NCI-H2081 treated with DMSO at 0.1 percent for 48 hours (cell line): ENCODE results near the gene CEP68.
A peak's percentile ranks its signal among the peaks of the same experiment; 100 is the strongest.
"Not testable (repeated sequence)": the region's sequence is repeated elsewhere in the genome, so short reads cannot be mapped to it uniquely, and the experiment has no call there.

Source experiments
- DNase-seq: peaks from one replicate; lab custom pipeline; 2025; lab: John Stamatoyannopoulos, UW

The CEP68 gene

DNA sequence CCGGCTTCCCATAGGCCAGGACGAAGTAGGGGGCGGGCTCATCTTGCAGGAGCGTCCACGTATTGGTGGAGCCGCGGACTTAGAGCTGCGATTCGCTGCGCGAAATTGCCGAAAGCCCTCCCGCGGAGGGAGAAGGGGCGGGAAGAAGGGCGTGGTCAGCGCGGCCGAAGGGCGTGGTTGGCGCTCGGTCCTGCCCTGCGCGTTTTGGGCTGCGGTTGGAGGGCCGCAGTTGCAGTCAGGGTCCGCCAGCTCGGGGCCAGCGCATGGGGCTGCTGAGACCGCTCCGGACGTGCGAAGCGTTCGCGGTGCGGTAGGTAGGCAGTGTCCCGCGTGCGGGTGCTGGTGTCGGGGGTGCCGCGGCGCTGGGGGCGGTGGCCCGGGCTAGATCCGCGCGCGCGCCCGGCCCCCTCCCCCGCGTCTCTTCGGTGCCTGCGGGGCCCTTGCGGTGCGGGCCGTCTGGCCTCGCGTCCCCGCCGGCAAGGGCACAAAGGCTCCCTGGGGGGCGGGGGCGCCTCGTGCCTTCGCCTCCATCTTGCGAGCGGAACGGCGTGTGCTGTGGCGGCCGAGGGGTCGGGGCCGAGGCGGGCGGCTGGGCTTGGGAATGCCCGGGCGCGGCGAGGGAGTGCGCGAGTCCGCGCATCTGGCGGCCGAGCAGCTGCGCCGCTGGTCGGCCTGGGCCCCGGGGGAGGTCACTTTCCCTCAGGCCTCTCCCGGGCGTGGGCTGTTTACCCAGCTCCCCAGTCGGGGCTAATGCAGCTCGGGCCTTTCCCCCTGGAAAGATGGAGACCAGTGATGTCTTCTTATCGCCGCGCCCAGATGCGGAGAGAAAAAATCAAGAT is at the start of gene CEP68:
TSS of gene CEP68 (plus strand) at position 202 of the 839 bp plus-strand sequence. CDS start 13,029 bp downstream, outside the sequence.
- DNase-seq: peak; percentile 83

- no peak for DNase-seq
Measured at GRCh38 chr2:65013776-65014175, 42.4 kb upstream of the CEP68 start.

DNA sequence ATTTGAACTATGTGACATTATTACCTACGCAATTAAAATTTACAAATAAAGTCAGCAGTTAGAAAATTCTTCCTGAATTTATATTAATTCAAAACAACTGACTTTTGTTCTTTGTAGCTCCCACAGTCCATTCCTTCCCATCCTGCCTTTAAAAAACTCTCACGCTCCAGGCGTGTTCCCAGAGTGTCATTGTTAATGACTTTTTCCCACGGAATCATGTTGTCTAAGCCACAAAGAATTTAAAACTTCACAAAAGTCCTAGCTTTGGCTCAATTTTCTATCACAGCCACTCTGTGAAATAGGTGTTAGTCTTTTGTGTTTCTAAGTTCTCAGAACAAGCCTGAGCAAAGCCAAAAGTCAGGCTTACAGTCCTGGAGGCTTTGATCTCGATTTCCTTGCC is 40.5 kb upstream of the CEP68 start:
- DNase-seq: no peak

DNA sequence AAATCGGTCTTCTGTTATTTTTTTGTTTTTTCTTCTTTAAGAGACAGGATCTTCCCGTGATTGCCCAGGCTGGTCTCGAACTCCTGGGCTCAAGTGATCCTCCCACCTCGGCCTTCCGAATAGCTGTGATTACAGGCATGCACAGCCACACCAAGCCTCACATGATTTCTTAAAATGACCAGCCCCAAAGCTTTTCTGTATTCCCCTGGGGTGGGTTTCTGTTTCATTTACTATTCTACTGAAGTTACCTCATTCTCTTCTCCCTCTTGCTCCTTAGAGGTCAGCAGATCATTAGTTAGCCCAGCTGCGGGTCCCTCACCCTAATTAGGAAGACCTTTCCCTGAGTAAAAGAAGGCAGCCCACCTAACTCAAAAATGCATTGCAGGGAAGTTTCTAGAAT is 39.4 kb upstream of the CEP68 start:
- no peak for DNase-seq

DNA sequence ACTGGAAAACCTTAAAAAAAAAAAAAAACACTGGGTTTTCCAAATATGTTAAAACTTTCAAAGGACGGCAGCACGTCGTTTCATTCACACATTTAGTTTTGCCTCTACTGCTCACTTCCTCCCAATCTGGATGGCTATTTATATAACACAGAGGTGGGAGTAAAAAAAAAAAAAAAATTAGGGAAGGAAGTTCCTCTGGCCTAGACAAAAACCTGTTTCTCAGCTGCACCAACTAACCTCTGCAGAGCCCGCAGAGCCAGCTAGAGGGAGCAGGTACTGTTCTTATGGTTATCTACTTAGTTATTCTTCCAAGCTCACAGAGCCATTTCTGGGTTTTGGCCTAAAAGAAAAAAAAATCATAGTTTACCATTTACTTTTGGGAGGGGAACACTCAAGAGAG is 38.9 kb upstream of the CEP68 start:
- no peak for DNase-seq

DNA sequence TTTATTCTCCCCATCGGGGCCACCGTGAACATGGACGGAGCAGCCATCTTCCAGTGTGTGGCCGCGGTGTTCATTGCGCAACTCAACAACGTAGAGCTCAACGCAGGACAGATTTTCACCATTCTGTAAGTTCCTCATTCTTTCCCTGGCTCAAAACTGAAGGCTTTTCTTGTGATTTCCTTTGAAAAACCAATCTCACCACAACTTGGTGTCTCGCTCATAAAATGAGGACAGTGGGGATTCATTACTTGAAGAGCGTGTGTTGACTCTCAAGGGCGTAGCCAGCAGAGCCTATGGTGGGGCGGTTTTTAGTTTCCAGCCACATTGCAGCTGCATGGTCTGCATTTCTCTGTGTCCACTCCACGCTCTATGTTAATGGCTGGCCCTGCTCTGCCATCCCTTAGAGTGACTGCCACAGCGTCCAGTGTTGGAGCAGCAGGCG is 38.1 kb upstream of the CEP68 start:
- no peak for DNase-seq

DNA sequence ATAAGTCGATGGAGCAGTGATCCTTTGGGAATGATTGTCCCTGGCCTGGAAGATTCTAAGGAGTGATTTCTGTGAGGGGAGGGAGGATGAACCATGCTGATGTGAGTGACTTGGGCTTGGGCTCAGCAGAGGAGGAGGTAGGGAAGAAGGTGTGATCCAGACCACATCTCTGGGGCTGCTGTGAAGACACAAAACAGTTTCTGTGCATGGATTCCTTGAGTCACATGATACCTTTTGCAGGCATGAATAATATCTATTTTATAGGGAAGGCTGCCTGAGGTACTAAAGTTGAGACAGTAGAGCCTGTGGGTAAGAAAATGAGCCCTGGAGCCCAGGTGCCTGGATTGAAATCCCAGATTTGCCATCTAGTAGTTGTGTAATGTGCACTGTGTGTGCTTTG is 37.2 kb upstream of the CEP68 start:
- DNase-seq: no peak

DNA sequence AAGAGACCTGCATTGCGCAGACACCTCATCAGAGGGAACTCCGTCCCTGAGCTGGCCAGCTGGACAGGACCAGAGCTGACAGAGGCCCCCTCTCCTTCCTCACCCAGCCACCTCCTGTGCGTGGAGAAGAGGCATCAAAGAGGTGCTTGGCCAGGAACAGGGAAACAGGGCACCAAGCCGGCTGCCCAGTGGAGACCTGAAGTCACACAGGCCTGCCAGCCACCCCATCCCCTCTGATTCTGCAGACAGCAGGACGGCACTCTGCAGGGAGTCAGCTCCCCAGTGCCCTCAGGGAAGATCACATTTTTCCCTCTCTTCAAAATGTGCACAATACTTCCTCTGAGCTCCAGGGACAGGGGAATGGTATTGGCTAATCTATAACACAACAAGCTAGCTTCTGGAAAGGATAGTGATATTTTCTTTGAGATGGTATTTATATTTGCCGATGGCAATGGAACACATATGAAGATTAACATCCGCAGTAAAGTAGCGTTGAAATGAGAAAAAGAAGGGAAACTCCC is 36.5 kb upstream of the CEP68 start:
- DNase-seq: no peak

DNA sequence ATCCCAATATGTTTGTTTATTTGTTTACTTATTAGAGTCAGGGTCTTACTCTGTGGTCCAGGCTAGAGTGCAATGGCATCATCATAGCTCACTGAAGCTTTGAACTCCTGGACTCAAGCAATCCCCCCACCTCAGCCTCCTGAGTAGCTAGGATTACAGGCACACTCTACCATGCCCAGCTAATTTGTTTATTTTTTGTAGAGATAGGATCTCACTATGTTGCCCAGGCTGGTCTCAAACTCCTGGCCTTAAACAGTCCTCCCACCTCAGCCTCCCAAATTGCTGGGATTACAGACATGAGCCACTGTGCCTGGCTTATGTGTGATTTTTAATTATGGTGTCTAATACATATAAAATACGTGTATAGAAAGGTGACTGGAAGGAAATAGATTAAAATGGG is 36.0 kb upstream of the CEP68 start:
- not testable (repeated sequence) for DNase-seq

DNA sequence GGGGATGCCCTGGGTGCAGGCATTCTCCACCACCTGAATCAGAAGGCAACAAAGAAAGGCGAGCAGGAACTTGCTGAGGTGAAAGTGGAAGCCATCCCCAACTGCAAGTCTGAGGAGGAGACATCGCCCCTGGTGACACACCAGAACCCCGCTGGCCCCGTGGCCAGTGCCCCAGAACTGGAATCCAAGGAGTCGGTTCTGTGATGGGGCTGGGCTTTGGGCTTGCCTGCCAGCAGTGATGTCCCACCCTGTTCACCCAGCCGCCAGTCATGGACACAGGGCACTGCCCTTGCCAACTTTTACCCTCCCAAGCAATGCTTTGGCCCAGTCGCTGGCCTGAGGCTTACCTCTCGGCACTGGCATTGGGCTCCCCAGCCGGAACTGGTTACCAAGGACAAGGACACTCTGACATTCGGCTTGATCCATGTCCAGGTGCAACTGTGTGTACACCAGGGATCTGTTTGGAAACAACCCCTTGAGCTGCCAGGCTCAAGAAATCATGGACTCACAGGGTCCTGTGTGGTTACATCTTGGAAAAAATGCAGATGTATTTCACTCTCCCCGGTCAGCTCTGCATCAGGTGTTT is 35.2 kb upstream of the CEP68 start:
- DNase-seq: no peak

GRCh38 chr2:65021709-65022108 is 34.5 kb upstream of the CEP68 start:
- DNase-seq: no peak

GRCh38 chr2:65022189-65022588 is 34.0 kb upstream of the CEP68 start:
- no peak for DNase-seq

DNA sequence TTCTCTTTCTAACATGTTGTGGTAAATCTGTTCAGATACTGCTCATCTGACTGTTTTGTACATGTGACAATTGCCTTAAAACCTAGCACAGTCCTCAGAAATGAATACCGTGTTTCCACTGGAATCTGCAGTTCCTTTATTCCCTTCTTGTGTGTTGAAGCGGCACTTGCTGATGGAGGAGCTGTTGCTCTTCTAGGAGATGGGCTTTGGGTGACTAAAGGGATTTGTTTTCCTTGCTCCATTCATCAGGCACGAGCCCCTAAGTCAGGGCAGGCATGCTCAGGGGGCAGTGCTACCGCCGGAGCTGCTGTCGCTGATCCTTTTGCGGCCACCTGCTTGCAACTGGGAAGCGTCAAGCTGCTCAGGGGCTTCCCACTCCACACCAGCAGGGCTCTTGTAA is 32.5 kb upstream of the CEP68 start:
- no peak for DNase-seq

- DNase-seq: no peak
Measured at GRCh38 chr2:65024149-65024829, 31.9 kb upstream of the CEP68 start.

DNA sequence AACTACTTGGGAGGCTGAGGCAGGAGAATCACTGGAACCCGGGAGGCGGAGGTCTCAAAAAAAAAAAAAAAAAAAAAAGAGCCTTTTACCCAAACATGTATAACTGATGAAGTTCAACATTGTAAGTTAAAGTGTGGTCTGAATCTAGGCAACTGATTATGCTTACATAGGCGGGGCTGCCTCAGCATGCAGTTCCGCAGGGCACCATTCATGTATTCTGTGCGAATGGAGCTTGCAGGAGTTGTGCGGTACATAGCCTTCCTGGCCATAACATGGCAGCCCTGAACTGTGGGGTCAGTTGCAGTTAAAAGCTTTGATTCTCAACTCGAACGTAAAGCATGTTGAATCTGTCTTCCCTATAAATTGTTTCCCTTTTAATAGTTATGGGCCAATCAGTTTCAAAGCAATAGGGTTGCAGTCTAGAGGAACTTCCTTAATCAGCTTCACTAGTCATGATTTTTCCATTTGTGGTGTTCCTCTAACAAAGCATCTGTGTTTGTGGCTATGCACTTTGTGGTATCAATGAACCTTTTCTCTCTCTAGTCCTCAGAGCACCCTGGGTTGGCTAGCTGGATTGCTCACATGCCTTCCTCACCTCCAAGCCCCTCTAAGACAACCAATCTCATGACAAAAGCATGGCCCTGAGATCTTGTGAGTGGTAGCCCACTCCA is 30.6 kb upstream of the CEP68 start:
- no peak for DNase-seq

- no peak for DNase-seq
Measured at GRCh38 chr2:65026154-65026553, 30.1 kb upstream of the CEP68 start.

DNA sequence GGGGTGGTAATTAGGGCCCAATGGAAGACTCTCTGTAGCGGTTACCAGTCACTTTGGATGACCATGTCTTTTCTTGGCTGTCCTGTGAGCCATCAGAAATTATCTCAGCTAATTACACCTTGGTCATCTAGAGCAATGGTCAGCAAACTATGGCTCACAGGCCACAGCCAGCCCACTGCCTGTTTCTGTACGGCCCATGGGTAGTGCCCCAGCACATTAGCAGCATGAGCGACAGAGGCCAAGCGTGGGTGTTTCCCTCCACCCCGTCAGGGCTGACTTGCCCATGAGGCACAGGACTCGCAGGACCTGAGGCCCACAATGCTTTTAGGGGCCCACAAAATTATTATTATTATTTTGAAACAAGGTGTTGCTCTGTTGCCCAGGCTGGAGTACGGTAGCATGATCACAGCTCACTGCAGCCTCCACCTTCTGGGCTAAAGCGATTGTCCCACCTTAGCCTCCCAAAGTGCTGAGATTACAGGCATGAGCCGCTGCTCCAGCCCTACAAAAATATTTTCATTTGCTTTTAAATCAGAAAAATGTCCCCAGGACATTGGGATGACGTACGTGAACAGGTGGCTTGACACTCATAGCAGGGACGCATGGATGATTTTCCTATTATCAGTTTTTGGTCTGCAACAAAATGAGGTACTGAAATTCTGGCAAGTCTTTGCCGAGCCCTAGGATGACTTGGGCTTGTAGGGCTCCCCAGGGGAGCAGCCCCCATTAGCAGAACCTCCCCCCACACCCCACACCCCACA is 29.3 kb upstream of the CEP68 start:
- no peak for DNase-seq

- no peak for DNase-seq
Measured at GRCh38 chr2:65027616-65028244, 28.5 kb upstream of the CEP68 start.

GRCh38 chr2:65030476-65031332 is 25.5 kb upstream of the CEP68 start:
- DNase-seq: no peak
